SU-DHL-6 (cell line): ENCODE results near the gene DGLUCY.

Experiments
- CTCF ChIP-seq: fragments of 200-600 bp; sonication (generic); IDR thresholded peaks from one replicate; pipeline ENCODE4 v1.5.1; 2017; ENCODE audit warnings: antibody characterized with exemption, mild to moderate bottlenecking, low read length, moderate library complexity; ENCODE audit not compliant: insufficient read depth, poor library complexity, severe bottlenecking
- EZH2phosphoT487 ChIP-seq: fragments of 200-600 bp; sonication (generic), shearing (Covaris generic); conservative IDR thresholded peaks from 2 replicates; pipeline ENCODE4 v1.6.1; 2018; ENCODE audit warnings: mild to moderate bottlenecking, antibody characterized with exemption, low read length, moderate library complexity, mixed read lengths

GRCh38 chr14:91127401-91127801 is 13.5 kb downstream of the DGLUCY start:
- TF ChIP-seq CTCF (no peak), EZH2phosphoT487 (no peak)
